Measurements from ENCODE around the gene BICRA.

- TF ChIP-seq CTCF (IDR thresholded peaks at IDR 0.05) (no peak), POLR2AphosphoS5 (IDR thresholded peaks at IDR 0.05) (no peak), POLR2A (IDR thresholded peaks at IDR 0.05) (no peak), EP300 (IDR thresholded peaks at IDR 0.05) (no peak)
These were observed 5.0 kb upstream of the BICRA start for GRCh38 chr19:47603706-47604565.
